Inflammatory macrophage treated with lipopolysaccharide for 4 hours (primary cell): ENCODE results near the gene FA2H.
A peak's percentile ranks its signal among the peaks of the same experiment; 100 is the strongest.
"Not testable (repeated sequence)": the region's sequence is repeated elsewhere in the genome, so short reads cannot be mapped to it uniquely, and the experiment has no call there.

ENCODE experiments used
- DNase-seq: peaks from one replicate; pipeline ENCODE4 v3.0.0-alpha.2; 2020

Gene FA2H

GRCh38 chr16:74743045-74743667 lies 31.5 kb downstream of the FA2H start:
- DNase-seq = no peak

GRCh38 chr16:74742051-74742481 lies 32.6 kb downstream of the FA2H start:
- DNase-seq = peak; percentile 80

- DNase-seq = no peak
Observed at GRCh38 chr16:74740795-74741304, 33.8 kb downstream of the FA2H start.

GRCh38 chr16:74739275-74739674 lies 35.3 kb downstream of the FA2H start:
- DNase-seq = no peak

- DNase-seq = no peak
Observed at GRCh38 chr16:74738816-74739215, 35.8 kb downstream of the FA2H start.

GRCh38 chr16:74738113-74738541 lies 36.5 kb downstream of the FA2H start:
- DNase-seq = no peak

- no peak for DNase-seq
Observed at GRCh38 chr16:74737521-74737920, 37.1 kb downstream of the FA2H start.

GRCh38 chr16:74736531-74737157 lies 38.0 kb downstream of the FA2H start:
- DNase-seq = peak; percentile 14

GRCh38 chr16:74735554-74735953 lies 39.1 kb downstream of the FA2H start:
- no peak for DNase-seq

- no peak for DNase-seq
Observed at GRCh38 chr16:74735162-74735452, 39.5 kb downstream of the FA2H start.

GRCh38 chr16:74734361-74735161 lies 40.1 kb downstream of the FA2H start:
- no peak for DNase-seq

- DNase-seq = no peak
Observed at GRCh38 chr16:74732707-74733350, 41.8 kb downstream of the FA2H start.

GRCh38 chr16:74731853-74732477 lies 42.7 kb downstream of the FA2H start:
- DNase-seq = no peak

- DNase-seq = no peak
Observed at GRCh38 chr16:74729783-74730683, 44.6 kb downstream of the FA2H start.

GRCh38 chr16:74727903-74728302 lies 46.7 kb downstream of the FA2H start:
- DNase-seq = no peak

- peak; percentile 77 for DNase-seq
Observed at GRCh38 chr16:74726716-74727115, 47.9 kb downstream of the FA2H start.

- DNase-seq = no peak
Observed at GRCh38 chr16:74725651-74726455, 48.8 kb downstream of the FA2H start.

GRCh38 chr16:74724820-74725549 lies 49.6 kb downstream of the FA2H start:
- DNase-seq = no peak

- DNase-seq = no peak
Observed at GRCh38 chr16:74723256-74723655, 51.4 kb downstream of the FA2H start.

- not testable (repeated sequence) for DNase-seq
Observed at GRCh38 chr16:74722156-74722555, 52.5 kb downstream of the FA2H start.
